ENCODE data around the gene RPL28.

RPL28 gene

GRCh38 chr19:55373993-55374757 lies 11.6 kb upstream of the RPL28 start:
- FAIRE-seq, result no peak

- FAIRE-seq, result no peak
Observed at GRCh38 chr19:55376241-55376933, 9.3 kb upstream of the RPL28 start, which contains the start of gene TMEM190. TMEM190 (plus strand) TSS chr19:55376826; CDS start chr19:55376854, 28 bp downstream.

- no peak for FAIRE-seq
Observed at GRCh38 chr19:55377356-55378131, 8.2 kb upstream of the RPL28 start.

- no peak for FAIRE-seq
Observed at GRCh38 chr19:55379174-55379573, 6.6 kb upstream of the RPL28 start.

GRCh38 chr19:55382013-55382412 lies 3.7 kb upstream of the RPL28 start:
- FAIRE-seq, result no peak

GRCh38 chr19:55382522-55383054 lies 3.1 kb upstream of the RPL28 start:
- no peak for FAIRE-seq

GRCh38 chr19:55383279-55384130 lies 2.2 kb upstream of the RPL28 start:
- FAIRE-seq, result no peak

GRCh38 chr19:55384131-55384919 lies 1.4 kb upstream of the RPL28 start, which contains the start of gene TMEM238:
TMEM238 (minus strand) TSS chr19:55384292; CDS start chr19:55384259, 33 bp downstream.
- FAIRE-seq, result no peak

GRCh38 chr19:55384920-55385723 lies 610 bp upstream of the RPL28 start:
- FAIRE-seq, result no peak

GRCh38 chr19:55386493-55386971 lies 800 bp downstream of the RPL28 start:
- FAIRE-seq, result no peak

GRCh38 chr19:55387736-55388497 lies 2.2 kb downstream of the RPL28 start:
- no peak for FAIRE-seq

- FAIRE-seq, result no peak
Observed at GRCh38 chr19:55389386-55390317, 3.9 kb downstream of the RPL28 start.

GRCh38 chr19:55390461-55390880 lies 4.7 kb downstream of the RPL28 start:
- no peak for FAIRE-seq

- no peak for FAIRE-seq
Observed at GRCh38 chr19:55391191-55391670, 5.5 kb downstream of the RPL28 start.

GRCh38 chr19:55391702-55392615 lies 6.2 kb downstream of the RPL28 start:
- no peak for FAIRE-seq

- FAIRE-seq, result no peak
Observed at GRCh38 chr19:55392820-55393761, 7.4 kb downstream of the RPL28 start.

All from TTC549 (cell line).